Aorta (tissue), 5 donors: ENCODE data around the gene CDK16. TPM values are rescaled to one million over a fixed set of nuclear protein-coding genes. Genes with fewer than 3 reads are reported as not detected.

ENCODE experiments used
- ATAC-seq: fragments of 200-7000 bp; cut with Tn5 transposase; one replicate; pipeline ENCODE4 v1.9.1; 2022; ENCODE audit warnings: moderate library complexity; ENCODE audit not compliant: low FRiP score
- DNase-seq, 2 donors: peaks; one replicate each; pipeline ENCODE4 v3.0.0-alpha.2; 2020
- H3K27ac ChIP-seq, 2 donors: one replicate each; pipeline ENCODE4 v1.5.1; 2013; ENCODE audit warnings: low read length in 2 of 2, mild to moderate bottlenecking in 2 of 2, moderate library complexity in 2 of 2, control low read depth in 1 of 2, inconsistent platforms in 1 of 2, low read depth in 1 of 2
- H3K27me3 ChIP-seq, 2 donors: one replicate each; pipeline ENCODE4 v1.6.1; 2013; ENCODE audit warnings: control low read depth in 1 of 2, low read length in 1 of 2, mild to moderate bottlenecking in 1 of 2, moderate library complexity in 1 of 2; ENCODE audit not compliant: insufficient read depth in 2 of 2, control insufficient read depth in 1 of 2
- H3K36me3 ChIP-seq, 2 donors: one replicate each; pipeline ENCODE4 v1.6.1; 2013; ENCODE audit warnings: control low read depth in 1 of 2, low read length in 1 of 2, mild to moderate bottlenecking in 1 of 2; ENCODE audit not compliant: insufficient read depth in 2 of 2, control insufficient read depth in 1 of 2
- H3K4me1 ChIP-seq, 2 donors: one replicate each; pipeline ENCODE4 v1.6.1; 2013; ENCODE audit warnings: low read length in 2 of 2, control low read depth in 1 of 2, mild to moderate bottlenecking in 1 of 2, moderate library complexity in 1 of 2; ENCODE audit not compliant: insufficient read depth in 2 of 2, control insufficient read depth in 1 of 2
- H3K4me3 ChIP-seq, 2 donors: one replicate each; pipeline ENCODE4 v1.5.1; 2013; ENCODE audit warnings: low read length in 2 of 2, control low read depth in 1 of 2, mild to moderate bottlenecking in 1 of 2
- H3K9me3 ChIP-seq: one replicate; pipeline ENCODE4 v1.6.1; 2013; ENCODE audit warnings: mild to moderate bottlenecking, low read length; ENCODE audit not compliant: control insufficient read depth
- WGBS, 2 donors: extraction: QIAGEN DNeasy Blood & Tissue Kit; methylation state at CpG; one replicate each; pipeline ENCODE4 v1.1.7; 2013; 5-methylcytosine and 5-hydroxymethylcytosine counted together
- intact Hi-C, 2 donors: fragments of 100-400 bp; cut with DNase I; formaldehyde crosslinking; loops; one replicate each; pipeline versions ENCODE4 v1.14.2 to v1.15.0; 2022
- polyA plus RNA-seq, 2 donors: library from polyadenylated mRNA; stranded (reverse); fragments of 200-250 nt; gene quantifications; one replicate each; pipeline ENCODE4 v1.2.3, GENCODE V29; 2013
- total RNA-seq, 2 donors: library from RNA; stranded (reverse); fragmentation: NEBNext Ultra II Directional; extraction: Animal tissue kit (Norgen Biotek cat#: 25700); gene quantifications; one replicate each; pipeline ENCODE4 v1.2.1, GENCODE V29; 2021
- donor health status: healthy with polysubstance abuse.
- donor health status: Bipolar disorder and iron deficiency.
- donor health status: DM: no; HTN: no; CAD: no.
- donor health status: DM: no; HTN: no; CAD: no.
- donor health status: DM: yes; HTN: yes; CAD: no.

Gene CDK16
- total and polyA plus RNA-seq, 4 donors = 14.0 to 61.3 (median 49.0) TPM

- no peaks in the 10 kb centered on the region for H3K4me1 ChIP-seq
- intact Hi-C loops = no loop called here
- peak; percentile 6 to 34 for DNase-seq
- no peaks in the 10 kb centered on the region for H3K9me3 ChIP-seq
- peaks cover 0 to 4% of the 10 kb centered on the region in 2 donors for H3K36me3 ChIP-seq
- H3K4me3 ChIP-seq = no peak overlapping the region
- no peak overlapping the region for H3K27ac ChIP-seq
- 85 to 87% methylated on average over 8 of the region's 8 CpGs for WGBS, 2 donors
- H3K27me3 ChIP-seq = no peaks in the 10 kb centered on the region
- no peak for ATAC-seq
Measured at GRCh38 chrX:47180346-47180745, 38.1 kb upstream of the CDK16 start.

GRCh38 chrX:47181301-47181700 lies 37.2 kb upstream of the CDK16 start:
- Histone ChIP-seq H3K4me3 (no peak overlapping the region), H3K27me3 (no peaks in the 10 kb centered on the region), H3K4me1 (no peaks in the 10 kb centered on the region), H3K27ac (no peak overlapping the region), H3K36me3 (peaks cover 0 to 11% of the 10 kb centered on the region in 2 donors), H3K9me3 (no peaks in the 10 kb centered on the region)
- DNase-seq = peak; percentile 29 to 53
- intact Hi-C loops = no loop called here
- 90 to 91% methylated on average over 10 of the region's 10 CpGs for WGBS, 2 donors
- no peak for ATAC-seq

GRCh38 chrX:47182106-47182700 lies 36.3 kb upstream of the CDK16 start:
- Histone ChIP-seq H3K36me3 (peaks cover 0 to 11% of the 10 kb centered on the region in 2 donors), H3K4me1 (no peaks in the 10 kb centered on the region), H3K4me3 (no peak overlapping the region), H3K27ac (no peak overlapping the region), H3K9me3 (no peaks in the 10 kb centered on the region), H3K27me3 (no peaks in the 10 kb centered on the region)
- no peak for ATAC-seq
- intact Hi-C loops = no loop called here
- WGBS, 2 donors = 85 to 87% methylated on average over 9 of the region's 9 CpGs
- DNase-seq = peak; percentile 28 to 47

- H3K27me3 ChIP-seq = no peaks in the 10 kb centered on the region
- intact Hi-C loops = no loop called here
- 84 to 86% methylated on average over 4 of the region's 4 CpGs for WGBS, 2 donors
- H3K4me3 ChIP-seq = no peak overlapping the region
- H3K27ac ChIP-seq = no peak overlapping the region
- peaks cover 0 to 11% of the 10 kb centered on the region in 2 donors for H3K36me3 ChIP-seq
- H3K4me1 ChIP-seq = no peaks in the 10 kb centered on the region
- DNase-seq = peak; percentile 26 to 35
- ATAC-seq = no peak
- H3K9me3 ChIP-seq = no peaks in the 10 kb centered on the region
Measured at GRCh38 chrX:47184486-47184885, 34.0 kb upstream of the CDK16 start.

GRCh38 chrX:47185241-47185640 lies 33.2 kb upstream of the CDK16 start:
- H3K27ac ChIP-seq = no peak overlapping the region
- peak; percentile 30 to 74 for DNase-seq
- H3K27me3 ChIP-seq = no peaks in the 10 kb centered on the region
- peaks cover 0 to 11% of the 10 kb centered on the region in 2 donors for H3K36me3 ChIP-seq
- no peaks in the 10 kb centered on the region for H3K4me1 ChIP-seq
- WGBS, 2 donors = 82 to 91% methylated on average over 17 of the region's 17 CpGs
- H3K4me3 ChIP-seq = no peak overlapping the region
- intact Hi-C loops = no loop called here
- peak; percentile 30 for ATAC-seq
- no peaks in the 10 kb centered on the region for H3K9me3 ChIP-seq

GRCh38 chrX:47186096-47186740 lies 32.3 kb upstream of the CDK16 start:
- no peak for ATAC-seq
- H3K27ac ChIP-seq = no peak overlapping the region
- peak; percentile 29 to 58 for DNase-seq
- 83 to 85% methylated on average over 27 of the region's 27 CpGs for WGBS, 2 donors
- no peaks in the 10 kb centered on the region for H3K4me1 ChIP-seq
- H3K9me3 ChIP-seq = no peaks in the 10 kb centered on the region
- no peaks in the 10 kb centered on the region for H3K27me3 ChIP-seq
- intact Hi-C loops = no loop called here
- no peak overlapping the region for H3K4me3 ChIP-seq
- peaks cover 0 to 11% of the 10 kb centered on the region in 2 donors for H3K36me3 ChIP-seq

- Histone ChIP-seq H3K27ac (no peak overlapping the region), H3K4me3 (no peak overlapping the region), H3K27me3 (no peaks in the 10 kb centered on the region), H3K9me3 (no peaks in the 10 kb centered on the region), H3K4me1 (no peaks in the 10 kb centered on the region), H3K36me3 (peaks cover 0 to 11% of the 10 kb centered on the region in 2 donors)
- 70 to 72% methylated on average over 4 of the region's 4 CpGs for WGBS, 2 donors
- intact Hi-C loops = no loop called here
- ATAC-seq (no peak), DNase-seq (peak; percentile 27 to 42)
Measured at GRCh38 chrX:47187106-47187677, 31.3 kb upstream of the CDK16 start.

- Histone ChIP-seq H3K27me3 (no peaks in the 10 kb centered on the region), H3K4me3 (no peak overlapping the region), H3K27ac (no peak overlapping the region), H3K9me3 (no peaks in the 10 kb centered on the region), H3K4me1 (no peaks in the 10 kb centered on the region), H3K36me3 (peaks cover 0 to 11% of the 10 kb centered on the region in 2 donors)
- intact Hi-C loops = loop anchor here (2.0 to 10.0 kb wide), 3 partner anchors 192 to 835 kb away; no protein-coding TSS in a partner anchor
- ATAC-seq (no peak), DNase-seq (peak; percentile 21 to 23)
- WGBS, 2 donors = 51 to 53% methylated on average over 19 of the region's 19 CpGs
Measured at GRCh38 chrX:47189906-47190305, 28.6 kb upstream of the CDK16 start.
